ENCODE data around the gene SCAF8.

Gene SCAF8

GRCh38 chr6:154792325-154792724 lies 59.1 kb downstream of the SCAF8 start:
- H3K4me3 ChIP-seq (ENCODE audit: low read depth, low read length), result no peak overlapping the region
- DNase-seq (ENCODE audit: low read depth, low spot score), result no peak
- no peak for TF ChIP-seq CTCF (IDR thresholded peaks at IDR 0.05; ENCODE audit: low read depth, low read length)
- in situ Hi-C loops (cut with HindIII; ENCODE audit: low sequenced_read_pairs), result no loop called here

GRCh38 chr6:154792761-154793160 lies 59.5 kb downstream of the SCAF8 start:
- no peak for TF ChIP-seq CTCF (IDR thresholded peaks at IDR 0.05; ENCODE audit: low read depth, low read length)
- no peak for DNase-seq (ENCODE audit: low read depth, low spot score)
- in situ Hi-C loops (cut with HindIII; ENCODE audit: low sequenced_read_pairs), result no loop called here
- no peak overlapping the region for H3K4me3 ChIP-seq (ENCODE audit: low read depth, low read length)

GRCh38 chr6:154796484-154796883 lies 63.3 kb downstream of the SCAF8 start:
- no peak for TF ChIP-seq CTCF (IDR thresholded peaks at IDR 0.05; ENCODE audit: low read depth, low read length)
- in situ Hi-C loops (cut with HindIII; ENCODE audit: low sequenced_read_pairs), result no loop called here
- H3K4me3 ChIP-seq (ENCODE audit: low read depth, low read length), result no peak overlapping the region
- DNase-seq (ENCODE audit: low read depth, low spot score), result no peak

GRCh38 chr6:154797857-154798256 lies 64.6 kb downstream of the SCAF8 start:
- no peak overlapping the region for H3K4me3 ChIP-seq (ENCODE audit: low read depth, low read length)
- in situ Hi-C loops (cut with HindIII; ENCODE audit: low sequenced_read_pairs), result no loop called here
- no peak for TF ChIP-seq CTCF (IDR thresholded peaks at IDR 0.05; ENCODE audit: low read depth, low read length)
- no peak for DNase-seq (ENCODE audit: low read depth, low spot score)

GRCh38 chr6:154800338-154800737 lies 67.1 kb downstream of the SCAF8 start:
- in situ Hi-C loops (cut with HindIII; ENCODE audit: low sequenced_read_pairs), result no loop called here
- no peak overlapping the region for H3K4me3 ChIP-seq (ENCODE audit: low read depth, low read length)
- no peak for DNase-seq (ENCODE audit: low read depth, low spot score)
- TF ChIP-seq CTCF (IDR thresholded peaks at IDR 0.05; ENCODE audit: low read depth, low read length), result no peak

GRCh38 chr6:154805288-154805911 lies 72.2 kb downstream of the SCAF8 start:
- in situ Hi-C loops (cut with HindIII; ENCODE audit: low sequenced_read_pairs), result no loop called here
- peak; percentile 62 for DNase-seq (ENCODE audit: low read depth, low spot score)
- TF ChIP-seq CTCF (IDR thresholded peaks at IDR 0.05; ENCODE audit: low read depth, low read length), result peak; percentile 35
- H3K4me3 ChIP-seq (ENCODE audit: low read depth, low read length), result no peak overlapping the region

All from astrocyte of the spinal cord (primary cell).